Upper lobe of left lung (tissue), 4 donors: ENCODE data around the gene ANKS3.

Source experiments
- CTCF ChIP-seq, 6 experiments: fragments of 450-650 bp in 4 of 6; fragments of 200-600 bp in 2 of 6; sonication (generic) in 2 of 6; IDR thresholded peaks; one replicate each; pipeline ENCODE4 v1.5.1; 2016 to 2019; ENCODE audit warnings: antibody characterized with exemption in 6 of 6
- POLR2A ChIP-seq, 4 donors: fragments of 450-650 bp; IDR thresholded peaks; one replicate each; pipeline ENCODE4 v1.5.1; 2016 to 2017; ENCODE audit warnings: antibody characterized with exemption in 4 of 4, mild to moderate bottlenecking in 2 of 4

- no peak for TF ChIP-seq CTCF (IDR thresholded peaks at IDR 0.05)
- no peak for TF ChIP-seq POLR2A (IDR thresholded peaks at IDR 0.05)
Observed at GRCh38 chr16:4676831-4677230, 57.2 kb downstream of the ANKS3 start.
